ENCODE data around the gene PSMA6. TPM values are rescaled to one million over a fixed set of nuclear protein-coding genes. Genes with fewer than 3 reads are reported as not detected.
"Not testable (repeated sequence)": the region's sequence is repeated elsewhere in the genome, so short reads cannot be mapped to it uniquely, and the experiment has no call there.

PSMA6 gene
- total and polyA plus RNA-seq, 5 experiments from 2014 or later: 104 to 378 (median 256) TPM

GRCh38 chr14:35339761-35340406 lies 47.7 kb downstream of the PSMA6 start:
- Mint-ChIP-seq H3K27ac (peak overlapping the region in 8 of 10 donors; percentile 43 to 90 (median 62)), H3K4me1 (peaks cover 18 to 51% (median 40%) of the 10 kb centered on the region in 4 donors), H3K36me3 (no peaks in the 10 kb centered on the region), H3K27me3 (no peaks in the 10 kb centered on the region), H3K4me3 (peak overlapping the region in 5 of 10 donors; percentile 31 to 68 (median 55)), H3K9me3 (no peaks in the 10 kb centered on the region)
- POLR2A ChIA-PET: interaction anchor here (0.7 to 2.6 kb wide), 7 partner anchors 28 to 169 kb away, joined by 3 to 57 read pairs (median 8); partner anchors contain the start of genes NFKBIA and PSMA6
- ATAC-seq (peak in 1 of 2 donors; percentile 35), DNase-seq (no peak)

DNA sequence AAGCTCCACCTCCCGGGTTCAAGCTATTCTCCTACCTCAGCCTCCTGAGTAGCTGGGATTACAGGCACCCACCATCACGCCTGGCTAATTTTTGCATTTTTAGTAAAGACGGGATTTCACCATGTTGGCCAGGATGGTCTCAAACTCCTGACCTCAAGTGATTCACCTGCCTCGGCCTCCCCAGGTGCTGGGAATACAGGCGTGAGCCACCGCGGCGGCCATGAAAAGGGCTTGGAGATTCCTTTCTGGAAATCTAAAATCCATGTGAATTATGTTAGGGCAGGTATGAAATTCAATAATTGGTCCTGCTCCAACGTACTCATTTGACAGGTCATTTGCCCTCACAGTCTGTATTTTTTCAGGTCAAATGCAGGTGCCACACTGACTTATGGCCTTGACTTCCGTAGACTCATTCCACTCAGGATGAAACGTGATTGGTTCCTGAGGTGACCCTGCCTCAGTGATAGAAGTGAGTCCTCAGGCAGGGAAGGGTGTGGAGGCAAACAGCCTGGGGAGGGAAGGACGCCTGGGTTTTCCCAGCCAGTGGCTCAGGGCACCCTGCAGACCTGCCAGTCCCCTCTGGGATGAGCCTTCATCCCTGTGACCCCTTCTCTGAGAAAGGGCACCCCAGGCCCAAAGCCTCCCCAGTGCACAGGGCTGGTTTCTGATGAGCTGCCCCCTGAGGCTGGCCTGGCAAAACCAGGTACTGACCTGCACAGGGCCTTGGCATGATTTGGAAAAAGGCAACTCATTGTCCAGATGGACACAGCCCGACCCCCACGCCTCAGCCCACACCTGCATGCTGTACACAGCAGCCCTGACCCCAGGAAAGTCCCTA lies 48.7 kb downstream of the PSMA6 start:
- POLR2A ChIA-PET: interaction anchor here (0.7 to 3.1 kb wide), 9 partner anchors 8 to 63 kb away, joined by 3 to 57 read pairs (median 11); partner anchors contain the start of genes NFKBIA and PSMA6
- peaks cover 18 to 51% (median 40%) of the 10 kb centered on the region in 4 donors for H3K4me1 Mint-ChIP-seq
- peak overlapping the region in 5 of 10 donors; percentile 48 to 71 (median 66) for H3K4me3 Mint-ChIP-seq
- no peak for DNase-seq
- H3K9me3 Mint-ChIP-seq: no peaks in the 10 kb centered on the region
- H3K27me3 Mint-ChIP-seq: no peaks in the 10 kb centered on the region
- H3K27ac Mint-ChIP-seq: peak overlapping the region in 8 of 10 donors; percentile 13 to 91 (median 60)
- ATAC-seq: no peak
- H3K36me3 Mint-ChIP-seq: no peaks in the 10 kb centered on the region

GRCh38 chr14:35341454-35341750 lies 49.2 kb downstream of the PSMA6 start:
- H3K4me1 Mint-ChIP-seq: peaks cover 16 to 49% (median 39%) of the 10 kb centered on the region in 4 donors
- H3K27ac Mint-ChIP-seq: peak overlapping the region in 8 of 10 donors; percentile 13 to 91 (median 74)
- POLR2A ChIA-PET: interaction anchor here (0.8 to 3.1 kb wide), 8 partner anchors 9 to 65 kb away, joined by 3 to 43 read pairs (median 9); partner anchors contain the start of genes NFKBIA and PSMA6
- H3K9me3 Mint-ChIP-seq: no peaks in the 10 kb centered on the region
- peak overlapping the region in 7 of 10 donors; percentile 36 to 79 (median 66) for H3K4me3 Mint-ChIP-seq
- no peaks in the 10 kb centered on the region for H3K36me3 Mint-ChIP-seq
- ATAC-seq: peak; percentile 16 to 18
- no peaks in the 10 kb centered on the region for H3K27me3 Mint-ChIP-seq
- no peak for DNase-seq

DNA sequence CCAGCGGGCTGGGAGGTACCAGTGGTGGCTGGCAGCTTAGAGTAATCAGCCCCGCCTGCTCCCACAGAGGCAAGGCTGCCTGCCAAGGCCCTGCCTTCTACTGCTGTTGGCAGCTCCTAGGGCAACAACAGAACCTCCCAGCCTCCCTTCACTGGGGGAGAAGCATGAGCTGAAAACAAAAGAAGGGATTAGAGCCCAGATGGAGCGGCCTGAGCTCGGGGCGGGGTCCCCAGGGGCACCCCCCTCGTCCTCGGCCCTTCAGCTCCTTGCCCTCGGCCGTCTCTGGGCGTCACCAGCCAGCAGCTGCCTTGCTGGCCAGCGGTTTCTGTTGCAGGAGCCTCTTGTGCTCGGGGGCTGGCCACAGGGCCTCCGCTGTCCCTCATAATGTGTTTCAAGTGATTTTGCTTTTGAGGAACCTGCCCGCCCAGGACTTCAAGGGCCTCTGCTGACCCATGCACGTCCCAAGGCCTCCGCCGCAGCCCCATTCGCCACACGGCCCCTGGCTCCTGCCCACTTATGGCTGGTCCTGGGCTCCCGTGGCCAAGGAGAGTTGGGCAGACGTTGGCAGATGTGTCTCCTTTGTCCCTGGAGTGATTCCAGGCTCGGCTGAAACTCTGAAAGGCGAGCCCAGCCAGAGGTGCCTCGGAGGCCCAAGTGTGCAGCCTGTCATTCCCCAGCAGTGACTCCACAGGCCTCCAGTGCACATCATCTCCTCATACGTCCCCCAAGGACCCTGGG lies 49.7 kb downstream of the PSMA6 start:
- POLR2A ChIA-PET: interaction anchor here (0.6 to 3.1 kb wide), 8 partner anchors 9 to 64 kb away, joined by 3 to 43 read pairs (median 9); partner anchors contain the start of genes NFKBIA and PSMA6
- Mint-ChIP-seq H3K4me1 (peaks cover 14 to 49% (median 38%) of the 10 kb centered on the region in 4 donors), H3K27me3 (no peaks in the 10 kb centered on the region), H3K4me3 (peak overlapping the region in 6 of 10 donors; percentile 42 to 79 (median 68)), H3K9me3 (no peaks in the 10 kb centered on the region), H3K27ac (peak overlapping the region in 8 of 10 donors; percentile 13 to 91 (median 74)), H3K36me3 (no peaks in the 10 kb centered on the region)
- peak; percentile 29 to 88 (median 56) for DNase-seq
- ATAC-seq: peak; percentile 99

DNA sequence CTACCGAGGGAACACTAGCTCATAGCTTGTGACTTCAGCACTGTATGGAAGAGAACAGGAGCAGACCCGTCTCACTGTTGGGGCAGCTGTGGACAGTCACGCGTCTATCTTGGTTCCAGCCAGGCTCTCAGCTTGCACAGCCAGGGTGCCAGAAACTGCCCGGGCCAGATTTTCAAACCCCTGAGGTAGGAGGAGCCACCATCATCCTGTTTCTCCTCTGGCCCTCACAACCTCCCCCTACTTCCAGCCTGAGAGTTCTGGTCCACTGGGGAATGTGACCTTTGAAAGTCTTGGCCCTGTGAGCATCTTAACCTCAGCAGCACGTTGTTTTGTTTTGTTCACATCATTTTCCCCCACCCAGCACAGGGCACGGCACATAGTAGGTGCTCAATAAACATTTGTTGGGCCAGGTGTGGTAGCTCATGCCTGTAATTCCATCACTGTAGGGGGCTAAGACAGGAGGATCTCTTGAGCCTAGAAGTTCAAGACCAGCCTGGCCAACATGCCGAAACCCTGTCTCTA lies 50.4 kb downstream of the PSMA6 start:
- Mint-ChIP-seq H3K9me3 (no peaks in the 10 kb centered on the region), H3K27ac (peak overlapping the region in 7 of 10 donors; percentile 37 to 87 (median 63)), H3K4me1 (peaks cover 14 to 54% (median 42%) of the 10 kb centered on the region in 4 donors), H3K27me3 (no peaks in the 10 kb centered on the region), H3K36me3 (no peaks in the 10 kb centered on the region), H3K4me3 (peak overlapping the region in 5 of 10 donors; percentile 14 to 48 (median 19))
- DNase-seq (no peak), ATAC-seq (no peak)
- POLR2A ChIA-PET: interaction anchor here (0.6 to 3.1 kb wide), 7 partner anchors 9 to 61 kb away, joined by 3 to 43 read pairs (median 7); partner anchors contain the start of genes NFKBIA and PSMA6

- DNase-seq: no peak
- peak overlapping the region in 1 of 10 donors; percentile 59 for H3K27ac Mint-ChIP-seq
- H3K9me3 Mint-ChIP-seq: no peaks in the 10 kb centered on the region
- no peak overlapping the region for H3K4me3 Mint-ChIP-seq
- ATAC-seq: no peak
- peaks cover 18 to 60% (median 47%) of the 10 kb centered on the region in 4 donors for H3K4me1 Mint-ChIP-seq
- H3K36me3 Mint-ChIP-seq: no peaks in the 10 kb centered on the region
- H3K27me3 Mint-ChIP-seq: no peaks in the 10 kb centered on the region
- POLR2A ChIA-PET: interaction anchor here (0.6 to 3.1 kb wide), 4 partner anchors 8 to 68 kb away, joined by 3 to 14 read pairs (median 6); partner anchors contain the start of gene PSMA6
These were observed 51.5 kb downstream of the PSMA6 start for GRCh38 chr14:35343702-35344101.

GRCh38 chr14:35344107-35344807 lies 52.1 kb downstream of the PSMA6 start:
- DNase-seq: no peak
- H3K27ac Mint-ChIP-seq: peak overlapping the region in 4 of 10 donors; percentile 49 to 85 (median 67)
- no peaks in the 10 kb centered on the region for H3K9me3 Mint-ChIP-seq
- POLR2A ChIA-PET: interaction anchor here (0.7 kb wide), 1 partner anchor 61 kb away, joined by 3 read pairs; no protein-coding TSS in a partner anchor
- peaks cover 18 to 59% (median 46%) of the 10 kb centered on the region in 4 donors for H3K4me1 Mint-ChIP-seq
- no peaks in the 10 kb centered on the region for H3K36me3 Mint-ChIP-seq
- peak overlapping the region in 2 of 10 donors; percentile 23 to 42 for H3K4me3 Mint-ChIP-seq
- no peak for ATAC-seq
- H3K27me3 Mint-ChIP-seq: no peaks in the 10 kb centered on the region

DNA sequence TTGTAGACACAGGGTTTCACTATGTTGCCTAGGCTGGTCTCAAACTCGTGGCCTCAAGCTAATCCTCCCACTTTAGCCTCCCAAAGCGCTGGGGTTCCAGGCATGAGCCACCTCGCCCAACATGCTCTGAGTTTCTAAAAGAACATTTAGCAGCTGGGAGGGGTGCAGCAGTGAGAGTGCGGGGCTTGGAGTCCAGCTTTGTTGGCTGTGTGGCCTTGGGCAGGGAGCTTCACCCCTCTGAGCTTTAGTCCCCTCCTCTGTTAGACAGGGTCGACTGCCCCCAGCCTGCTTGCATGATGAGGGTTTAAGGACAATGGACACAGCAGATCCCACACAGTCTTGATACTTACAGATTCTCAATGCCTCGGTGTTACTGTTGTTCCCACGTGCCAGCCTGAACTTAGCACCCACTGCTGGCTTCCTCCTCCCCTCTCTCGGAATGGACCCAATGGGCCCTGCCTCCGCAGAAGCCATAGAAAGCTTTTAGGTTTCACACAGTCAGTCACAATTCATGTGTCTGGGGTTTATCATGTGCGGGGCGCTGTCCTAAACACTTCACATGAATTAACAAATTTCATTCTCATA lies 54.6 kb downstream of the PSMA6 start:
- peaks cover 20 to 44% (median 35%) of the 10 kb centered on the region in 4 donors for H3K4me1 Mint-ChIP-seq
- H3K36me3 Mint-ChIP-seq: no peaks in the 10 kb centered on the region
- POLR2A ChIA-PET: interaction anchor here (1.3 to 2.4 kb wide), 2 partner anchors 23 to 57 kb away, joined by 4 to 6 read pairs; partner anchors contain the start of gene NFKBIA
- H3K27me3 Mint-ChIP-seq: no peaks in the 10 kb centered on the region
- ATAC-seq (no peak), DNase-seq (no peak)
- H3K27ac Mint-ChIP-seq: peak overlapping the region in 3 of 10 donors; percentile 19 to 40 (median 32)
- no peaks in the 10 kb centered on the region for H3K9me3 Mint-ChIP-seq
- no peak overlapping the region for H3K4me3 Mint-ChIP-seq

DNA sequence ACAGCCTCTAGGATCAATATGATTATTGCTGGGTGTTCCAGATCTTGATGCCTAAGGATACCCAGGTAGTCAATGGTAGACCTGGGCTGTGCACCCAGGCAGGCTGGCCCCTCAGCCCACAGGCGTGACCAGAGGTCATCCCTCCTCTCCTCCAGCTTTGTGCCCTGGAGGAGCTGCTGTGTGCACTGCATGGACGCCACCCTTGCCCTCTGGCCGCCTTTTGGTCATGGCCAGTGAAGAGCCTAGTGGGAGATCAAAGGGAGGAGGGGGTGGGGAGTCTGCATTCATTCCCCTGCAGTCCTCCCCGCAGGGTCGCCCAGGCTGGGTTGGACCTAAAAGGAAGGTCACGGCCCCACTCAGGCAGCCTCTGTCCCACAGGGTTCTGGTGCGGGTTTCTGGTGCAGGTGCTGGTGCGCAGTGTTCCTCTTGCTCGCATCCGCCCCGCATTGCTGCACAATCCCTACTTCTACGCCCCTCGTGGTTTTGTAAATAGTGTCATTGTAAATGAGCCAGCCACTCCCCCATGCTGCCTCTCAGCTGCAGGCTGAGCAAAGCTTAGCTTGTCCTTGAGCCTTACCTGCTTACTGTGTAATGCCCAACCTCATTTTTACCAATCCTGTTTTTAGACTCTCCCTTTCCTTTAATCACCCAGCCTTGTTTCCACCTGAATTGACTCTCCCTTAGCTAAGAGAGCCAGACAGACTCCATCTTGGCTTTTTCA lies 55.3 kb downstream of the PSMA6 start:
- POLR2A ChIA-PET: interaction anchor here (1.3 to 2.4 kb wide), 2 partner anchors 22 to 57 kb away, joined by 4 to 6 read pairs; partner anchors contain the start of gene NFKBIA

GRCh38 chr14:35348044-35348380 lies 55.8 kb downstream of the PSMA6 start:
- H3K4me3 Mint-ChIP-seq: peak overlapping the region in 1 of 10 donors; percentile 34
- H3K27me3 Mint-ChIP-seq, H3K9me3 Mint-ChIP-seq, DNase-seq, H3K36me3 Mint-ChIP-seq, ATAC-seq: not testable (repeated sequence)
- POLR2A ChIA-PET: interaction anchor here (1.3 to 2.4 kb wide), 2 partner anchors 21 to 56 kb away, joined by 4 to 6 read pairs; partner anchors contain the start of gene NFKBIA
- peak overlapping the region in 4 of 10 donors; percentile 15 to 86 (median 83) for H3K27ac Mint-ChIP-seq
- peaks cover 22 to 47% (median 40%) of the 10 kb centered on the region in 4 donors for H3K4me1 Mint-ChIP-seq

More for the DNA sequence above, 55.3 kb downstream of the PSMA6 start:
- H3K36me3 Mint-ChIP-seq: no peaks in the 10 kb centered on the region
- peak overlapping the region in 4 of 10 donors; percentile 7 to 34 (median 14) for H3K4me3 Mint-ChIP-seq
- peaks cover 22 to 45% (median 38%) of the 10 kb centered on the region in 4 donors for H3K4me1 Mint-ChIP-seq
- ATAC-seq (peak in 1 of 2 donors; percentile 75), DNase-seq (peak in 3 of 10 donors; percentile 20 to 58 (median 41))
- H3K9me3 Mint-ChIP-seq: no peaks in the 10 kb centered on the region
- H3K27me3 Mint-ChIP-seq: no peaks in the 10 kb centered on the region
- peak overlapping the region in 5 of 10 donors; percentile 32 to 86 (median 82) for H3K27ac Mint-ChIP-seq
